Right lung (tissue), 5 donors: Measurements from ENCODE around the gene MAPT. TPM values are rescaled to one million over a fixed set of nuclear protein-coding genes. Genes with fewer than 3 reads are reported as not detected.
"Not testable (repeated sequence)": the region's sequence is repeated elsewhere in the genome, so short reads cannot be mapped to it uniquely, and the experiment has no call there.

Experiments used
- DNase-seq, 2 donors: peaks; one replicate each; pipeline ENCODE4 v3.0.0-alpha.2; 2013
- polyA plus RNA-seq, 5 donors: library from polyadenylated mRNA; unstranded; fragments of 120-200 nt; gene quantifications; one replicate each; pipeline versions ENCODE4 v1.2.1 to v1.2.3, GENCODE V29; 2013; ENCODE audit warnings: inconsistent platforms in 1 of 5, low replicate concordance in 1 of 5; ENCODE audit not compliant: insufficient read length in 5 of 5, insufficient read depth in 1 of 5

Gene MAPT
- polyA plus RNA-seq, 5 donors: 4.6 to 7.1 (median 4.7) TPM

DNA sequence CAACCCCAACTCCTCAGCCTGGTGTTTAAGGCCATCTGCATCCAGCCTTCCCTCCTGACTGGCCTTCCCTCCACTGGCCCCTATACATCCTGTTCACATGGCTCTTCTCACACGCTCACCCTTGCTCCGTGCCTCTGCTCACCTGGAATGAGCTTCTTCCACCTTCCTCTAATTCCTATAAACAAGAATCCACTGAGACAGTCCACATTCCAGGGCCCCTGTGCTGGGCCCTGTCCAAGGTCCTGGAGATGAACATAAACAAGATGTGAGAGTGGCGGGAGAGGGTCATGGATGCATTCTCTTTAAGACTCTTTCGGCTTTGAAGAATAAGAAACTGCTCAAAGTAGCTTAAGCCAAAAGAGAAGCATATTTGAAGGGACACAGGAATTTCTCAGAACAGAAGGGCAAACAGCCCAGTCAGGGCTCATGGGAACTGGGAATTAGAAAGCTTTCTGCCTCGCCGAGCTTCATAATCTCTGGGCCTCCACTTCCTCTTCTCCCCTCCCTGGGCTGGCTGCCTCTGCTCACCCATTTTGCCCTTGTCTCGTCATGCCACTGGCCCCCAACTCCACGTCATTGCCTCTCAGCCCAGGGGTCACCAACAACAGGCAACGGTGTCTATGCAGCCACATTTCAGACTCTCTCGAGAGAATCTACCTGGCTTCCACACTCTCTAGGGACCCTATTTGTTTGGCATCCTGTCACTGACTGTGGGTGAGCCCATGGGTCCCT is 36.2 kb upstream of the MAPT start:
- DNase-seq: peak; percentile 18 to 26

DNA sequence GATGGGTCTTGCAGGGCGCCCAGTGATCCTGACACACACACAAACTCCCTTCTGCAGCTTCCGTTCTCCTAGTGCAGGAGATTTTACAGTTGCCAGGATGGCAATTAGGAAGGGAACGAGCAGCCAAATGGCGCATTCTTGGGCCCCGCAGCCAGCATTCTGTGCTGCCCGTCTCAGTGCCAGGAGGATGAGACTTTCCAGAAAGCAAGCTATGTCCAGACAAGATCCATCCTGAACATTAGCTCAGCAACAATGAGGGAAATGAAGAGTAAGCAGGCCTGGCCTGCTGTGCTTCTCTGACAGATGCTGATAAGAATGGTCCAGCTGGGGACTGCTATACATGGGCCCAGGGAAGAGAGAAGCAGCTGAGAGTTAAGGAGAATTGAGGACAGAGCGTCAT is 33.2 kb upstream of the MAPT start:
- DNase-seq: no peak

GRCh38 chr17:45862127-45862526 is 32.2 kb upstream of the MAPT start:
- not testable (repeated sequence) for DNase-seq

DNA sequence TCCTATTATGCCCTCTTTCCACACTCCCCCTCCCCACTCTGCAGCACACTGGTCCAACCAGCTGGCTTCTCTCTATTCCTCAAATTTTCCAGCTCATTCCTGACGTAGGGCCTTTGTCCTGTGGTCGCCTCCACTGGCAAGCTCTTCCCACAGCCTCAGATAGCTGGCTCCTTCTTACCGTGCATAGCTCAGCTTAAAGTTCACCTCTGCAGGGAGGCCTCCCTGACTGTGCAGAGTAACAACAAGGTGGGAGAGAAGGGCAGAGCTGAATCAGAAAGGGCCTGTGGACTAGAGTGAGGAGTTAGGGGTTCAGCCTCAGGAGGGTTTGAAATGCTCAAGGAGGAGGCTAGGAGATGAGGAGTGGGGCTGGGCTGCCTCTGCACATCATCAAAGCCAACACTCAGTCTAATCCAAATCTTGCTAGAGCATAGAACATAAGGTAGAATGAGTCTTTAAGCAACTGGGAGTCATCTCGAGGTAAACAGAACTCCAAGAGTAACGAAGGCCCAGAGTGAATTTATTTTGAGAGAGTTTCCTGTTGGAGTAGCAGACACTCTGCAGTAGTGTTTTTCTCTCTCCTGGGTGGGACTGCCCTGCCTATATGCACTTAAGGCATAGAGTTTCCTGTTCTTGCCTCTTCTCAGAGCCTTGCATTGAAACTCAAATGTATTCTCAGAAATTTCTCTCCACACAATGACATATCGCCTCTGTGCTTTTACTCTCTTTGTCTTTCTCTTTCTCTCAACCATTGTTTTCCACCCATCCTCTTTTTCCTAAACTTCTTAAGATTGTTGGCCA is 30.3 kb upstream of the MAPT start:
- no peak for DNase-seq

- no peak for DNase-seq
Measured at GRCh38 chr17:45867171-45867570, 27.2 kb upstream of the MAPT start.

- DNase-seq: no peak
Measured at GRCh38 chr17:45867702-45868101, 26.7 kb upstream of the MAPT start.

GRCh38 chr17:45868276-45868675 is 26.1 kb upstream of the MAPT start:
- DNase-seq: no peak

DNA sequence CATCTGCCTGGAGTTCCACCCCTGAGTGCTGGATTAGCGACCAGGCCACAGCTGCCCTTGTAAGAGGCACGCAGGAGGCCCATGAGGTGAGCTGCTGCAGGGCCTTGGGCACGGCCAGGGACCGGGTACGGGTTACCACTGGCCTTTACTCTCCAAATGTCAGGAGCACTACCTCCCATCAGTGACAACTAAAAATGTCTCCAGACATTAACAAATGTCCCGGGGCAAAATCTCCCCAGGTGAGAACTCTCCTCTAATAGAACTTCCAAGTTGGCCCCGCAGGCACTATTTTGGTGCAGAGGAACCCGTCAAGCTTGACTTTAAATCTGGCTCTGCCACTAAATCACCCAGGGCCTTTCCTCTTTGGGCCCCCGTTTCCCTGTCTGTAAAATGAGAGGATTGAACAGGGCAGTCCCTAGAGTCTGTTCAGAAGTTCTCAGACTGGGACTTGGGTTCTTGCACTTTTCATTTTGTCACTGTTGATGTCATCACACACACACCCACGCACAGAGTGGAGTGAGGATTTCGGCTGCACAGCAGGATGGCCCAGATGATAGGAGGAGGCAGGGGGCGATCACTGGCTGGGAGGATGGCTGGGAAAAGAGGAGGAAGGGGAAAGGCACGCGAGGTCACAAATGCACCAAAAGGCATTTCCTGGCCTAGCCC is 24.5 kb upstream of the MAPT start:
- no peak for DNase-seq

DNA sequence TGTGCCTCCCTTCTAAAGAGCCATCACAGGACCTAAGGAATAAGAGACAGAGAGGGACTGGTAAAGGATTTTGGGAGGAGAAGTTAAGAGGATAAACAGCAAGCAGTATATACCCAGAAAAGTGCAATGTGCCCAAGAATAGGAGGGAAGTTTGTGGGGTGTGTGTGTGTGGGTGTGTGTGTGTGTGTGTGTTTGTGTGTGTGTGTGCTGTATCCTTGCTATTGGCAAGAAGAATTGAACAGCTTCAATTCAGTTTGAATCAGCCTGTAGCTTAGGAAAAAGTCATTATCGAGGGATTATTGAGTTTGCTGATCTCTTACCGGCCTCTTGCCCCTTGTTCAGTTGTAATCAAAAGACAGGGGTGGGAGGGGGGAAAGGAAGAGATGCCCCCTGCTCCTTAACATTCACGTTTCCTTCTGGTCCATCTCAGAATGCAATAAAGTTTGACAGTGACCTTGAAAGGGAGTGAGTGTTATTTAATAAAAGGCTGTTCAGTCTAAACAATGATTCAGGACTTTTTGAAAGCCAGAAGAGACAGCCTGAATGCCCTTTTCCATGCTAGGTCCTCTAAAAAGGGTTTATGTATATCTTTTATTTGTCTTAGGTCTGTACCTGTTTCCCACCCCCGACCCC is 23.9 kb upstream of the MAPT start:
- no peak for DNase-seq

DNA sequence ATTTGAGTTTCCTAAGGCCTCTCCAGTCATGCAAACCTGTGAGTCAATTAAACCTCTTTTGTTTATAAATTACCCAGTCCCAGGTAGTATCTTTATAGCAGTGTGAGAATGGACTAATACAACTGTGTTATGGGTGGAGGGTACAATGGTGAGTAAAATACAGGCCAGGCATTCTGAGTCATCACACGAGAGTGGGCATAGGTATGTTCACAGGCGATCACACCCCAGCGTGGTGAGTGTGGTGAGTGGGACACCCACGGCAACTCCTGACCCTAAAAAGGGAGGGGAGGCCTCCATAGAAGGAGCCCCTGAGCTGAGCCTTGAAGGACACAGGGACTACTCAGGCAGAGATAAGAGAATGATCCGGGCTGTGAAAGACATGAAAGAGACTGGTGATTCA is 22.6 kb upstream of the MAPT start:
- DNase-seq: no peak

DNA sequence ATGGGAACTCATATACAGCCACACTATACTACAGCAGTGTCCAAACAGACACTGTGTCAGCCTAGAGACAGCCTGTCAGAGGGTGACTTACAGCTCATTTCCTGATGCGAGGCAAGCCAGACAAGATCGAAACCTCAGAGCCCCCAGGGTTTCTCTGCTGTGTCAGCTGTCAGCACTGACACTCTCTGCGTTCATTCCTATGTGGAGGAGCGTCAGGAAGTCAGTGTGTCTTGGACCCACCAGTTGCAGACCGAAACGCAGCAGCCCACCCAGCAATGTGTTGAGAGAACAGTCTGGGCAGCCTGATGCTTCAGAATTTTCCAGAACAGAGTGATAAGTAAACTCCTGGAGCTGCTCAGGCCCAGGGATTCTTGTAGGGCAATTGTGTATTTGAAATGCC is 20.6 kb upstream of the MAPT start:
- no peak for DNase-seq

DNA sequence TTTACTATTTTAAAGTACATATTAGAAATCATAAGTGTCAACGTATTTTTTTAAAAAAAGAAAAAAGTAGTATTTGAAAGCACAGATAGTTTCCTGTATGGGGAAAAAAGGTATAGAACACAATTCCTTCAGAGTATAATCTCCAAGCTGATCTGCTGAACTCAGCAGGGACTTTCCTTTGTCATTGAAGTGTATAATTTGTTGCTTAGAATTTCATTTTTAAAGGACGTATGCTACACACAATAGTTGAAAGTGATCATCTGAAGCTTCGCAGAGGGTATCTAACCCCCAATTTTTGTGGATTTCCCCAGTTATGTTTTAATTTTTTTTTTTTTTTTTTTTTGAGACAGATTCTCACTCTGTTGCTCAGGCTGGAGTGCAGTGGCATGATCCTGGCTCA is 20.2 kb upstream of the MAPT start:
- DNase-seq: no peak

DNA sequence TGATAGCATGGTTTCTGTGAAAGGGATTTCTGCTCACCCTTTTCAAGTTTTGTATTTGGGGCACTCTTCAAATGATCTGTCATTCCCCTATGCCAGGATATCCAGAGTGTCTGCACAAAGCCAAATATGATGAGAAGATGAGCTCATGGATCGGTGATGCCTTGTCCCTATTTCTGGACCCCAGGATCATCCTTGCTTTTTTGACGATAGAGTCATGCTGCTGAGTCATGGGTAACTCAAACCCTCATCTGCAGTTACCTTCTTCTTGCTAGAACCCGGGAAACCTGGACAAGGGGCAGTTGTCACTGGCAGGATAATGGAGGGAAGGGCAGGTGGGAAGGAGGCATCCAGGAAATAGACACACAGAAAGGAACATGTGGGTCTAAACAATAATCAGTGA is 17.8 kb upstream of the MAPT start:
- DNase-seq: no peak

DNA sequence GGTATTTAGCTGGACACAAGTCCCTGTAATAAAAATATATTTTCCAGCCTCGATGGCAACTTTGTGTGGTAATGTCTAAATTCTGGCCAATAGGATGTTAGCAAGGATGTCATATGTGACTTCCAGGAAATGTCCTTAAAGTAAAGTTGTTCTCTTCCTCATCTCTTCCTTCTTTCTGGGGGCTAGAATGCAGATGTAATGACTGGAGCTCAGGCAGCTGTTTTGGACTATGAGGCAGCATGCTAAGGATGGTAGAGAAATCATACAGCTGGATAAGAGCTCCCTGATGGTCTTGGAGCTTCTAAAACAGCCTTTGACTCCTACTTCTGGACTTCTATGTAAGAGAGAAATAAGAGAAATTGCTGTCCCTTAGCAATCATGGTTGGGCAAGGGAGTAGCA is 16.9 kb upstream of the MAPT start:
- no peak for DNase-seq

GRCh38 chr17:45883063-45883462 is 11.3 kb upstream of the MAPT start:
- DNase-seq: no peak

- no peak for DNase-seq
Measured at GRCh38 chr17:45886852-45887251, 7.5 kb upstream of the MAPT start.

DNA sequence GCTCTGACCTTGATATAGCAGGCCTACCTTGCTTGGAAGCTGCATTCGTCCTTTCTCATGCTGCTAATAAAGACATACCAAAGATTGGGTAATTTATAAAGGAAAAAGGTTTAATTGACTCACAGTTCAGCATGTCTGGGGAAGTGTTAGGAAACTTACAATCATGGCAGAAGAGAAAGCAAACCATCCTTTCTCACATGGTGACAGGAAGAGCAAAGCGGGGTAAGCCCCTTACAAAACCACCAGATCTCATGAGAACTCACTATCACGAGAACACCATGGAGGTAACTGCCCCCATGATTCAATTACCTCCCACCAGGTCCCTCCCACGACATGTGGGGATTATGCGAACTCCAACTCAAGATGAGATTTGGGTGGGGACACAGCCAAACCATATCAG is 6.0 kb upstream of the MAPT start:
- DNase-seq: no peak

DNA sequence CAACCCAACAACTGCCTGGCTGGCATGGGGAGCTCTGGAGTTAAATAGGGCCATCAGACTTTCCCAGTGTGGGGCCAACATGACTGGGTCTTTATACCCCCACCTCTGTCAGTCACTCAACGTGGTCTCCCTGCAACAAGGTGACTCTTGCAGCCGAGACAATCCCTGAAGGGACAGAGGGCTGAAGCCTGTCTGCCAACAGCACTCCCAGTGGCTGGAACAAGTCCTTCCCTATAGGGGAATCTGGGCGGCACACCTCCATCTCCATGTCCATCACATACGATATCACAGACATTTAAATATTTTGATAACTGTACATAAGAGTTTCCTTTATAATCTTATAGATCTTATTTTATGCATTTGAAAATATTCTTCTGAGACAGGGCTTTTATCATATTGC is 4.8 kb upstream of the MAPT start:
- no peak for DNase-seq

- DNase-seq: no peak
Measured at GRCh38 chr17:45893725-45894021, 681 bp upstream of the MAPT start.

DNA sequence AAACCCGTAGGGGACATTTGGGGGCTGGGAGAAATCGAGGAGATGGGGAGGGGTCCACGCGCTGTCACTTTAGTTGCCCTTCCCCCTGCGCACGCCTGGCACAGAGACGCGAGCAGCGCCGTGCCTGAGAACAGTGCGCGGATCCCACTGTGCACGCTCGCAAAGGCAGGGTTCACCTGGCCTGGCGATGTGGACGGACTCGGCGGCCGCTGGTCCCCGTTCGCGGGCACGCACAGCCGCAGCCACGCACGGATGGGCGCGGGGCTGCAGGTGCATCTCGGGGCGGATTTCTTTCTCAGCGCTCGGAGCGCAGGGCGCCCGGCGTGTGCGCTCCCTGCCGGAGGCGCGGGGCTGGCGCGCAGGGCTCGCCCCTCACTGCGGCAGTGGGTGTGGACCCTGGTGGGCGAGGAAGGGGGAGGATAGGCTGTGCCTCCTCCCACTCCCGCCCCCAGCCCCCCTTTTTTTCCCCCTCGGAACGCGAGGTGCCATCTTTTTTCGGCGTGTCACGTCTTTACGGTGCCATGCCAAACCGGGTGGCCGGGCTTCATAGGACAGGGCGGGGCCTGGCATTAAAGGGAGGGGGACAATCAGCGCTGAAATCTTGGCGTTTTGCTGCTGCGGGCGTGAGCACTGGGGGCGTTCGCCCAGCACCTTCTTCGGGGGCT is 1.1 kb downstream of the MAPT start:
- no peak for DNase-seq

- DNase-seq: no peak
Measured at GRCh38 chr17:45895969-45896785, 1.8 kb downstream of the MAPT start.
